D341Med (cell line): ENCODE data around the gene PCDHAC1.
"Not testable (repeated sequence)": the region's sequence is repeated elsewhere in the genome, so short reads cannot be mapped to it uniquely, and the experiment has no call there.

Experiments
- DNase-seq: peaks from one replicate; pipeline ENCODE4 v3.0.0; 2012; ENCODE audit warnings: low spot score

The PCDHAC1 gene

GRCh38 chr5:140925806-140926442 lies at the start of gene PCDHAC1:
TSS of gene PCDHAC1 (plus strand) at chr5:140926299. CDS start at chr5:140926893, 594 bp downstream.
- DNase-seq = peak; percentile 82

GRCh38 chr5:140876541-140877261 lies 49.4 kb upstream of the PCDHAC1 start:
- DNase-seq = not testable (repeated sequence)

GRCh38 chr5:140877262-140877581 lies 48.9 kb upstream of the PCDHAC1 start:
- DNase-seq = no peak

- DNase-seq = no peak
These were observed 44.1 kb upstream of the PCDHAC1 start, which contains the start of gene PCDHA13 for GRCh38 chr5:140881889-140882590. TSS of gene PCDHA13 (plus strand) at chr5:140882124. CDS start at chr5:140882269, 145 bp downstream.

- no peak for DNase-seq
These were observed 43.6 kb upstream of the PCDHAC1 start for GRCh38 chr5:140882591-140882899.

GRCh38 chr5:140883373-140883772 lies 42.7 kb upstream of the PCDHAC1 start:
- no peak for DNase-seq

- no peak for DNase-seq
These were observed 42.0 kb upstream of the PCDHAC1 start for GRCh38 chr5:140883927-140884697.

- no peak for DNase-seq
These were observed 9.8 kb upstream of the PCDHAC1 start for GRCh38 chr5:140916325-140916724.

- no peak for DNase-seq
These were observed 2.5 kb upstream of the PCDHAC1 start for GRCh38 chr5:140923601-140924000.

GRCh38 chr5:140926443-140927227 lies 536 bp downstream of the PCDHAC1 start:
- peak; percentile 93 for DNase-seq

- no peak for DNase-seq
These were observed 1.1 kb downstream of the PCDHAC1 start for GRCh38 chr5:140927228-140927573.

- no peak for DNase-seq
These were observed 9.0 kb downstream of the PCDHAC1 start for GRCh38 chr5:140934964-140935606.

GRCh38 chr5:140946578-140946977 lies 20.5 kb downstream of the PCDHAC1 start:
- no peak for DNase-seq

- DNase-seq = no peak
These were observed 25.5 kb downstream of the PCDHAC1 start for GRCh38 chr5:140951636-140952035.

GRCh38 chr5:140953234-140953633 lies 27.1 kb downstream of the PCDHAC1 start:
- no peak for DNase-seq

- no peak for DNase-seq
These were observed 36.1 kb downstream of the PCDHAC1 start for GRCh38 chr5:140962190-140962589.

- no peak for DNase-seq
These were observed 38.3 kb downstream of the PCDHAC1 start for GRCh38 chr5:140964356-140964755.

- DNase-seq = no peak
These were observed 39.8 kb downstream of the PCDHAC1 start for GRCh38 chr5:140965905-140966292.

- peak; percentile 77 for DNase-seq
These were observed 40.5 kb downstream of the PCDHAC1 start, which contains the start of gene PCDHAC2 for GRCh38 chr5:140966293-140967225. TSS of gene PCDHAC2 (plus strand) at chr5:140966476. CDS start at chr5:140966767, 291 bp downstream.
